ENCODE measurements around the gene NEURL1B.
"Not testable (repeated sequence)": the region's sequence is repeated elsewhere in the genome, so short reads cannot be mapped to it uniquely, and the experiment has no call there.

GRCh38 chr5:172678362-172678874 lies 37.4 kb downstream of the NEURL1B start:
- not testable (repeated sequence) for TF ChIP-seq CTCF, POLR2A (IDR thresholded peaks at IDR 0.05)

Measured in tibial nerve (tissue), 3 donors.